ENCODE measurements around the gene SPTBN4.

DNA sequence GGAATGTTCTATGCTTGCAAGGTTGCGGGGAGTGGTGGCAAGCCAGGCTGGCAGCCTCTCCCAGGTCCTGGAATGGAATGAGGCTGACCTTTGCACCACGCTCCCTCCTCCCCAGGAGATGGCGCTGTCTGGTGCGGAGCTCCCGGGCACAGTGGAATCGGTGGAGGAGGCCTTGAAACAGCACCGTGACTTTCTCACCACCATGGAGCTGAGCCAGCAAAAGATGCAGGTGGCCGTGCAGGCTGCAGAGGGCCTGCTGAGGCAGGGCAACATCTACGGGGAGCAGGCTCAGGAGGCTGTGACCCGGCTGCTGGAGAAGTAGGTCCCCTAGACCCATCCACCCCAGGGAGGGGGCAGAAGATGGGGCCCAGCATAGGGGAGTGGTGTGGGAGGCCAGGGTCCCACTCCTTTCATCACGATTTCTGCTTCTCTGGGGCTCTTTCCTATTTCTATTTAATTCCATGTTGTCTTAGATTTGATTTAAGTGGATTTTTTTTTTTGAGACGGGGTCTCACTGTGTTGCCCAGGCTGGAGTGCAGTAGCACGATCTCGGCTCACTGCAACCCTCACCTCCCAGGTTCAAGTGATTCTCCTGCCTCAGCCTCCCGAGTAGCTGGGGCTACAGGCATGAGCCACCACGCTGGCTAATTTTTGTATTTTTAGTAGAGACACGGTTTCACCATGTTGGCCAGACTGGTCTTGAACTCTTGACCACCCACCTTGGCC lies 56.7 kb downstream of the SPTBN4 start:
- TF ChIP-seq, protein P1, sequence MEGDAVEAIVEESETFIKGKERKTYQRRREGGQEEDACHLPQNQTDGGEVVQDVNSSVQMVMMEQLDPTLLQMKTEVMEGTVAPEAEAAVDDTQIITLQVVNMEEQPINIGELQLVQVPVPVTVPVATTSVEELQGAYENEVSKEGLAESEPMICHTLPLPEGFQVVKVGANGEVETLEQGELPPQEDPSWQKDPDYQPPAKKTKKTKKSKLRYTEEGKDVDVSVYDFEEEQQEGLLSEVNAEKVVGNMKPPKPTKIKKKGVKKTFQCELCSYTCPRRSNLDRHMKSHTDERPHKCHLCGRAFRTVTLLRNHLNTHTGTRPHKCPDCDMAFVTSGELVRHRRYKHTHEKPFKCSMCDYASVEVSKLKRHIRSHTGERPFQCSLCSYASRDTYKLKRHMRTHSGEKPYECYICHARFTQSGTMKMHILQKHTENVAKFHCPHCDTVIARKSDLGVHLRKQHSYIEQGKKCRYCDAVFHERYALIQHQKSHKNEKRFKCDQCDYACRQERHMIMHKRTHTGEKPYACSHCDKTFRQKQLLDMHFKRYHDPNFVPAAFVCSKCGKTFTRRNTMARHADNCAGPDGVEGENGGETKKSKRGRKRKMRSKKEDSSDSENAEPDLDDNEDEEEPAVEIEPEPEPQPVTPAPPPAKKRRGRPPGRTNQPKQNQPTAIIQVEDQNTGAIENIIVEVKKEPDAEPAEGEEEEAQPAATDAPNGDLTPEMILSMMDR (conservative IDR thresholded peaks at IDR 0.05 in 1 of 2, IDR thresholded peaks at IDR 0.05 in 1 of 2; ENCODE audit: low read depth in 1 of 2, low read length in 2 of 2) = peak; percentile 65 to 67
- no peak for TF ChIP-seq EZH2 (IDR thresholded peaks at IDR 0.05; ENCODE audit: low read length, missing control alignments)

Measured in fibroblast of lung (primary cell).